Measurements from ENCODE around the gene GHRH. TPM values are rescaled to one million over a fixed set of nuclear protein-coding genes. Genes with fewer than 3 reads are reported as not detected.

GHRH gene
- total and polyA plus RNA-seq, 2 of the 4 experiments (the other 2 are of a cell fraction): not detected

GRCh38 chr20:37294262-37294981 is 32.8 kb upstream of the GHRH start:
- no peak overlapping the region for H3K56ac ChIP-seq (ENCODE audit: extremely low read depth, insufficient read depth, low read length)
- peak overlapping the region; percentile 33 for H4K91ac ChIP-seq (ENCODE audit: insufficient read depth, low read depth, low read length)
- H4K20me1 ChIP-seq (ENCODE audit: insufficient read depth, low read length): peaks cover 6% of the 10 kb centered on the region; the same call in 1 of the 2 replicates
- intact Hi-C loops (cut with micrococcal nuclease) (no loop called here), in situ Hi-C loops (cut with MboI; ENCODE audit: low sequenced_read_pairs) (no loop called here), dilution Hi-C loops (cut with HindIII; ENCODE audit: low sequenced_read_pairs, unreplicated experiment) (no loop called here)
- H2BK5ac ChIP-seq (ENCODE audit: low read depth, low read length, poor library complexity, severe bottlenecking): peak overlapping the region; percentile 73
- H3K9me1 ChIP-seq (ENCODE audit: insufficient read depth, low read length): peaks cover 20% of the 10 kb centered on the region
- no peaks in the 10 kb centered on the region for H3K9me3 ChIP-seq (ENCODE audit: control insufficient read depth, insufficient read depth, low read length)
- H2BK120ac ChIP-seq (ENCODE audit: low read depth, low read length): peak overlapping the region; percentile 59
- H2AK9ac ChIP-seq (replicated peaks; ENCODE audit: low read depth, low read length, poor library complexity): no peak overlapping the region
- DNase-seq (peak; percentile 77), ATAC-seq (ENCODE audit: low read depth) (peak; percentile 46)
- peak overlapping the region; percentile 16; the same call in 1 of the 2 replicates for H3K4me2 ChIP-seq (ENCODE audit: low read depth, low read length)
- no peak overlapping the region; the same call in 1 of the 2 replicates for H3K9ac ChIP-seq (ENCODE audit: low read depth, low read length)
- CTCF ChIA-PET: interaction anchor here (0.7 kb wide), 1 partner anchor 249 kb away, joined by 3 read pairs; no protein-coding TSS in a partner anchor
- H3K4me1 ChIP-seq (ENCODE audit: control insufficient read depth, insufficient read depth, low read length): peaks cover 22% of the 10 kb centered on the region
- no TSS peak for BruUV-seq (replicated peaks)
- peak overlapping the region; percentile 3; the same call in 1 of the 2 replicates for H4K5ac ChIP-seq (ENCODE audit: low read depth, low read length)
- WGBS, 2 experiments (ENCODE audit: extremely low coverage in 2 of 2, insufficient read length in 1 of 2): no CpG with 5 or more reads among the region's 6 CpGs
- peaks cover 20 to 72% of the 10 kb centered on the region in 2 experiments for H3K79me1 ChIP-seq (ENCODE audit: low read depth in 1 of 2, low read length in 2 of 2)
- H3K4me3 ChIP-seq (ENCODE audit: insufficient read depth, low read depth, low read length): no peak overlapping the region
- no peaks in the 10 kb centered on the region for H3K36me3 ChIP-seq (ENCODE audit: control insufficient read depth, insufficient read depth, low read length)
- peak overlapping the region; percentile 49 for H2AK5ac ChIP-seq (ENCODE audit: low read depth, low read length)
- peak overlapping the region; percentile 30; the same call in 1 of the 2 replicates for H3K14ac ChIP-seq (replicated peaks; ENCODE audit: low read depth, low read length)
- H3K27me3 ChIP-seq (ENCODE audit: control insufficient read depth, insufficient read depth, low read length): no peaks in the 10 kb centered on the region
- TF ChIP-seq MAFK (IDR thresholded peaks at IDR 0.05; ENCODE audit: low read depth, low read length): no peak
- TF ChIP-seq USF2 (IDR thresholded peaks at IDR 0.05; ENCODE audit: low read depth, low read length): no peak
- TF ChIP-seq ELK1 (IDR thresholded peaks at IDR 0.05; ENCODE audit: borderline replicate concordance, low read depth, low read length): no peak
- no peak for TF ChIP-seq RCOR1 (IDR thresholded peaks at IDR 0.05; ENCODE audit: insufficient replicate concordance, low read length)
- TF ChIP-seq RAD21 (IDR thresholded peaks at IDR 0.05; ENCODE audit: low read length): no peak
- 0 out of 2 replicates have a peak, but pooled peaks have one; percentile 26 for TF ChIP-seq POLR2A (IDR thresholded peaks at IDR 0.05; ENCODE audit: low read depth, low read length)
- TF ChIP-seq SMC3 (IDR thresholded peaks at IDR 0.05; ENCODE audit: low read depth, low read length): no peak
- peak; percentile 25; the same call in 1 of the 2 replicates for TF ChIP-seq CEBPB (IDR thresholded peaks at IDR 0.05; ENCODE audit: low read depth, low read length)
- TF ChIP-seq MXI1 (IDR thresholded peaks at IDR 0.05; ENCODE audit: borderline replicate concordance, low read depth, low read length): no peak
- TF ChIP-seq MAZ (IDR thresholded peaks at IDR 0.05; ENCODE audit: borderline replicate concordance, low read depth, low read length): no peak
- TF ChIP-seq BHLHE40 (IDR thresholded peaks at IDR 0.05; ENCODE audit: low read depth, low read length): no peak
- no peak for TF ChIP-seq CTCF (conservative IDR thresholded peaks at IDR 0.05; ENCODE audit: low read depth, low read length)
- no peak overlapping the region for H2AFZ ChIP-seq (replicated peaks; ENCODE audit: low read length, poor library complexity)
- peak overlapping the region; percentile 70 for H3K4ac ChIP-seq (ENCODE audit: low read depth, low read length)
- peak overlapping the region; percentile 61 for H3K27ac ChIP-seq (ENCODE audit: insufficient read depth, low read length)
- H4K8ac ChIP-seq (ENCODE audit: low read depth in 2 of 2, low read length in 2 of 2): peak overlapping the region; percentile 19 to 32; a peak in 1 of 4 replicates
- POLR2A ChIA-PET (ENCODE audit: unreplicated experiment): no interaction called here
- H3K23ac ChIP-seq (ENCODE audit: low read depth, low read length): peak overlapping the region; percentile 19
- peak overlapping the region; percentile 17; the same call in 1 of the 2 replicates for H3K18ac ChIP-seq (ENCODE audit: low read depth, low read length)
- peak overlapping the region; percentile 57; the same call in 1 of the 3 replicates for H2BK15ac ChIP-seq (ENCODE audit: low read depth, low read length)
- H2BK20ac ChIP-seq (ENCODE audit: low read depth, low read length): peak overlapping the region; percentile 77

All from IMR-90 (cell line).